Measurements from ENCODE around the gene FLT4. TPM values are rescaled to one million over a fixed set of nuclear protein-coding genes. Genes with fewer than 3 reads are reported as not detected.

FLT4 gene
- total RNA-seq, 1 donor from 2014 or later, result under 0.01 TPM

DNA sequence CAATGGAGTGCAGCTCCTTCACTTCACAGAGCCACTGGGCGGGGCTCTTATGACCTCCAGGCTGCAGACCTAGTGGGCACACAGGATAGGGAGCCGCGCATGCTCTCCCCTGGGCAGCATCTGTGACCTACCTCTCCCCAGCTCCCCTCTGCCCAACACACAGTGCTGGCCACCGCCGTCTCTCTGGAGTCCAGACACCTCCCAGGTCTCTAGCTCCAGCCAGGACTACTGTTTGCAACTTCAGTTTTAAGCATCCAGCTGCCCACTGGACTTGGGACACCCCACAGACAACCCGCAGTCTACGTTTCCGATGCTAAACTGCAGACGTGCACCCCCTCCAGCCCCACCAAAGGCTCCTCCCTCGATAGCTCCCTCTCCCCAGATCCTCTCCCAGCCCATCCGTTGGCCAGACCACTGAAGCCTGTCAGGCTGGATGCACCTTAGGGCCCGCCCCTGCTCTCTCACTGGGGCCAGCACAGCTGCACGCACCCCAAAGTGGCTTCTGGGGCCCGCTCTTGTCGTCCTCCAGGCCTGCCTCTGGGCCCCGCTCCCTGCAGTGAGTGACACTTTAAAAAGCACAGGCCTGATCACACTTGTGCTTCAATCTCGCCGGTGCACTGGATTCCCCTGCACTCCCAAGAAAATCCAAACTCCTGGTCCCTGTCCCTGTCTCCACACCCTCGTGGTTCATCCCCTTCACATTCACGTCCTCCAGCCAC lies 11.3 kb downstream of the FLT4 start:
- Histone ChIP-seq H3K27me3 (ENCODE audit: control insufficient read depth, insufficient read depth, low read length) (no peaks in the 10 kb centered on the region), H3K36me3 (ENCODE audit: control insufficient read depth, insufficient read depth, low read length) (no peaks in the 10 kb centered on the region), H3K4me3 (ENCODE audit: low read depth, low read length) (no peak overlapping the region)
- FAIRE-seq, result no peak
- TF ChIP-seq, protein P1, sequence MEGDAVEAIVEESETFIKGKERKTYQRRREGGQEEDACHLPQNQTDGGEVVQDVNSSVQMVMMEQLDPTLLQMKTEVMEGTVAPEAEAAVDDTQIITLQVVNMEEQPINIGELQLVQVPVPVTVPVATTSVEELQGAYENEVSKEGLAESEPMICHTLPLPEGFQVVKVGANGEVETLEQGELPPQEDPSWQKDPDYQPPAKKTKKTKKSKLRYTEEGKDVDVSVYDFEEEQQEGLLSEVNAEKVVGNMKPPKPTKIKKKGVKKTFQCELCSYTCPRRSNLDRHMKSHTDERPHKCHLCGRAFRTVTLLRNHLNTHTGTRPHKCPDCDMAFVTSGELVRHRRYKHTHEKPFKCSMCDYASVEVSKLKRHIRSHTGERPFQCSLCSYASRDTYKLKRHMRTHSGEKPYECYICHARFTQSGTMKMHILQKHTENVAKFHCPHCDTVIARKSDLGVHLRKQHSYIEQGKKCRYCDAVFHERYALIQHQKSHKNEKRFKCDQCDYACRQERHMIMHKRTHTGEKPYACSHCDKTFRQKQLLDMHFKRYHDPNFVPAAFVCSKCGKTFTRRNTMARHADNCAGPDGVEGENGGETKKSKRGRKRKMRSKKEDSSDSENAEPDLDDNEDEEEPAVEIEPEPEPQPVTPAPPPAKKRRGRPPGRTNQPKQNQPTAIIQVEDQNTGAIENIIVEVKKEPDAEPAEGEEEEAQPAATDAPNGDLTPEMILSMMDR (IDR thresholded peaks at IDR 0.05; ENCODE audit: insufficient read depth, low read length, severe bottlenecking), result no peak
- DNase-seq (ENCODE audit: low read depth), result no peak

DNA sequence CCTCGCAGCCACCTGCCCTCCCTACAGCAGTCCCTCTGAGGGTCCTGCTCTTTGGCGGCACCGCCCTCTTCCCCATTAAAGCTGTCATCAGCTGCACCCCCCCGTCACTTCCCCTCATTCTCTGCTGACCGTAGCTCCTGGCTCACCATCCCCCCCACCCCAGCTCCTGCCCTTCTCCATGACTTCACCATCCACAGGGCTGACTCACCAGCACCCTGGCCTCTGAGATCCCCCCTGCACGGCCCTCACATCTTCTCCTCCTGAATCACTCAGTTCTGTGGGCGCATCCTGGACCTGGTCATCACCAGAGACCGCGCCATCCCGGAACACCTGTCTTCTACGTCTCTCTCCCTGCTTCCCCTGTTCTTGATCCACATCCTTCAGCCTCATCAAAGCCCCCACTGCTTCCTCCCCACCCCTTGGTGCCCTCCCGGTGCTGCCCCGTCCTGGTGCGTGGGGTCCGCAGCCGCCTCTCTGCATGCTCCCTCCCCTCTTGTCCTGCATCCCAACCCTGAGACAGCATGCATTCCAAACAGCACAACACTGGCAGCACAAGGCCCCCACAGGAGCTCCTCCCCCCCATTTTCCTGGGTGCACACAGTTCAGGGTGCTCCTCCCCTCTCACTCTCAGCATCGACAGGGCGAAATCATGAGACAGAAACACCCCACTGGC lies 12.9 kb downstream of the FLT4 start:
- H3K27me3 ChIP-seq (ENCODE audit: control insufficient read depth, insufficient read depth, low read length), result no peaks in the 10 kb centered on the region
- H3K36me3 ChIP-seq (ENCODE audit: control insufficient read depth, insufficient read depth, low read length), result no peaks in the 10 kb centered on the region
- no peak for FAIRE-seq
- TF ChIP-seq, protein P1 (IDR thresholded peaks at IDR 0.05; ENCODE audit: insufficient read depth, low read length, severe bottlenecking), result no peak
- H3K4me3 ChIP-seq (ENCODE audit: low read depth, low read length), result no peak overlapping the region
- DNase-seq (ENCODE audit: low read depth), result no peak

DNA sequence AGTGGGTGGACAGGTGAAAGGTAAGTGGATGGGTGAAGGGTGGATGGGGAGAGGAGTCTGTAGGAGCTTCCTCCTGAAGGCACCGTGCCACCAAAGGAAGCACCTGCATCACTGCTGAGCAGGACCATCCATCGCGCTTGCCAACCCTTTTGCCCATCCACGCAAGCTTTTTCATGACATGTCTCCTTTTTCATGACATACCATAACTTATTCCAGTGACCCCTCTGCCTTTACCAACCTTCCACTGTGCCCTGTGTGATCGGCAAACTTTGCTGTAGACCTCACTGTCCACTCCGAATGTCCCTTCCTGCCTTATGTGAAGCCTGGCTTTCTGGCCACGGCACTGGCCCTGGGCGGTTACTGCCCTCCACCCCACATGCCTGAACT lies 13.4 kb downstream of the FLT4 start:
- Histone ChIP-seq H3K36me3 (ENCODE audit: control insufficient read depth, insufficient read depth, low read length) (no peaks in the 10 kb centered on the region), H3K27me3 (ENCODE audit: control insufficient read depth, insufficient read depth, low read length) (no peaks in the 10 kb centered on the region), H3K4me3 (ENCODE audit: low read depth, low read length) (no peak overlapping the region)
- DNase-seq (ENCODE audit: low read depth) (no peak), FAIRE-seq (peak; percentile 23)
- TF ChIP-seq, protein P1 (IDR thresholded peaks at IDR 0.05; ENCODE audit: insufficient read depth, low read length, severe bottlenecking), result no peak

DNA sequence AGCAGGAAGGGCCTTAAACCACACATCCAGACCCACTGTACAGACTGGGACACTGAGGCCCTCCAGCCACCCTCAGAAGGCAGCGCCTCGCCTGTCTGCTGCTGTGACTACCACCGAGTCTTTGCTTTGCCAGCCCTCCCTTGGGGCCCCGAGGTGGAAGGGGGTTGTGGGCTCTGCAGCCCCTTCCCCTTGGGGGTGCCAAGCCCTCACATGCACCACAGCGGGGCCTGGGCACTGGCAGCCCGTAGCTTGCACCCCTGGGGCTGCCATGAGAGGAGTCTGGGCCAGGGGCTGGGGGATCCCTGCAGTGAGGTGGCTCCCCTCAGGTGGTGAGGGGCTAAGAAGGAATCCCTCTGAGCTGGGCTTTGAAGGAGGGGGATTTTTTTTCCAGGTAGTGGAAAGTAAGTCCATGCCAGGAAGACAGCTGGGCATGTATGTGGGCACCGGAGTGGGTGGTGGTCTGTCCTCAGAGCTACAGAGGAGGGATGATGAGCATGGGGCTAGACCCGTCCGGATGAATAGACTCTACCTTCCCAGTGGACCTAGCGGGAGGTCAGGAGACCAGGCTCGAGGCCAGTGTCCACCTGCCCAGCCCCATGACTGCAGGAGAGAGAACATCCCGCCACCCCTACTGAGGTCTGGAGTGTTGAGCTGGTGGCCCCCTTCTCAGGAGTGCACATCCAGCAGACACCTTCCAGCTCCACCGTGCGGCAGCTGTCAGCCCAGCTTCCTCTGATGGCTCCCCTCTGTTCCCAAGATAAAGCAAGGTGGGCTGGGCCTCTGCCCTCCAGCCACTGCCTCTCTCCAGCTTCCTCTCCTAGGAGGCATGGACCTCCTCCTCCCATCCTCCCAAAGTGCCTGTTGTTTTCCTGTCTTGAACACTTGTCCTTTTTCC lies 15.9 kb downstream of the FLT4 start:
- FAIRE-seq (no peak), DNase-seq (ENCODE audit: low read depth) (no peak)
- H3K4me3 ChIP-seq (ENCODE audit: low read depth, low read length), result no peak overlapping the region
- no peaks in the 10 kb centered on the region for H3K36me3 ChIP-seq (ENCODE audit: control insufficient read depth, insufficient read depth, low read length)
- no peaks in the 10 kb centered on the region for H3K27me3 ChIP-seq (ENCODE audit: control insufficient read depth, insufficient read depth, low read length)
- TF ChIP-seq, protein P1 (IDR thresholded peaks at IDR 0.05; ENCODE audit: insufficient read depth, low read length, severe bottlenecking), result no peak

DNA sequence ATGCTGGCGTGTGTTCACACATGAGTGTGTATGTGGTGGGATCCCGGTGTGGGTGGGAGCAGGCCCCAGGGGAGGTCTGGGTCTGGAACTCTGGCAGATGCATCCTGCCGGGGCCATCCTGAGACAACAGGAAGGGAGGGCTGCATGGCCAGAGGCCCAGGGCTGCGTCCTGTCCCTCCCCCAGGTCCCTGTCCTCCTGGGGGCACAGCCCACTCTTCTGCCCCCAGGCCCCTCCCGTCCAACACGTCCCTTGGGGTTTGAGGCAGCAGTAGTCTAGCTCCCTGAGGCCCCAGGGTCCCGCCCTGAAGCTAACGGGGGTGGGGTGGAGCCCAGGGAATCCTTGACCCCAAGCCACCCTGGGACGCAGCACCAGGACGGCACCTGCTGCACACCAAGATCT lies 16.6 kb downstream of the FLT4 start:
- no peaks in the 10 kb centered on the region for H3K27me3 ChIP-seq (ENCODE audit: control insufficient read depth, insufficient read depth, low read length)
- TF ChIP-seq, protein P1 (IDR thresholded peaks at IDR 0.05; ENCODE audit: insufficient read depth, low read length, severe bottlenecking), result no peak
- FAIRE-seq (no peak), DNase-seq (ENCODE audit: low read depth) (no peak)
- H3K4me3 ChIP-seq (ENCODE audit: low read depth, low read length), result no peak overlapping the region
- no peaks in the 10 kb centered on the region for H3K36me3 ChIP-seq (ENCODE audit: control insufficient read depth, insufficient read depth, low read length)

Measured in bronchial epithelial cell (primary cell).